HG03378 (cell line): ENCODE measurements around the gene TRABD2A.

Source experiments
- ATAC-seq: cut with Tn5 transposase; IDR thresholded peaks from one replicate; pipeline ENCODE4 v1.9.1; 2021; ENCODE audit warnings: mild to moderate bottlenecking, moderate library complexity; ENCODE audit not compliant: unreplicated experiment

Gene TRABD2A

DNA sequence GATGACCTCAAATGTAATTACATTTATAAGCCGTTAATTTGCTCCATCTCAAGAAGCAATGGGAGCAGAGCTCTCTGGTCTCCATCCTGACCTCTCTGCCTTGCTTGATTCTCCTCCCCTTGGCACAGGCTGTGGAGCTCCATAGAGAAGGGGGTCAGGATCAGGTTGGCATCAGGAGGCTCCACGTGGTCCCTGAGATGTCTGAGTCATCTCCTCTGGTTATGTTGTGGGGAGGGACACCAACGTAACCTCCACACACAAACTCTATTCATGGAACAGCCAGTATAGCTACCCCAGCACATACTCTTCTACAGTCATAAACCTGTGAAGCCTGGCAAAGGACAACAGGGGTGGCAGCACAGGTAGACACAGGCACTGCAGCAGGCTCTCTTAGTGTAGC lies 29.0 kb downstream of the TRABD2A start:
- no peak for ATAC-seq

DNA sequence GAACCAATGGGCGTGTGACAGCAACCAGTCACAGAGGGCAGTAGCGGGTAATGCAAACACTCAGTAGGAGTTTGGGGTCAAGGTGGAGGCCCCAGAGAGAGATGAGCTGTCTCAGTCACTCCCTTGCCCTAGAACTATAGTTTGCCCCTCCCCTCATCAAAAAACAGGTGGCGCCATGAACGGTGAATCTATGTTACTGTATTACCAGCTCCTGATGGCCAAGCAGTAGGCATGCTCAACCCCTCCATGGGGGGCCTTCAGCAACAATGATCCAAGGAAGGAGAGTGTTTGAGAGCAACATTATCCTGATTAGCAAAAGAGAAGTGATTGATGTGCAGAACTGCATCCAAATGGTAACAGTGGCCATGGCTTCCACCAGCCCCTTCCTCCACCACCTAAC lies 30.4 kb downstream of the TRABD2A start:
- no peak for ATAC-seq

DNA sequence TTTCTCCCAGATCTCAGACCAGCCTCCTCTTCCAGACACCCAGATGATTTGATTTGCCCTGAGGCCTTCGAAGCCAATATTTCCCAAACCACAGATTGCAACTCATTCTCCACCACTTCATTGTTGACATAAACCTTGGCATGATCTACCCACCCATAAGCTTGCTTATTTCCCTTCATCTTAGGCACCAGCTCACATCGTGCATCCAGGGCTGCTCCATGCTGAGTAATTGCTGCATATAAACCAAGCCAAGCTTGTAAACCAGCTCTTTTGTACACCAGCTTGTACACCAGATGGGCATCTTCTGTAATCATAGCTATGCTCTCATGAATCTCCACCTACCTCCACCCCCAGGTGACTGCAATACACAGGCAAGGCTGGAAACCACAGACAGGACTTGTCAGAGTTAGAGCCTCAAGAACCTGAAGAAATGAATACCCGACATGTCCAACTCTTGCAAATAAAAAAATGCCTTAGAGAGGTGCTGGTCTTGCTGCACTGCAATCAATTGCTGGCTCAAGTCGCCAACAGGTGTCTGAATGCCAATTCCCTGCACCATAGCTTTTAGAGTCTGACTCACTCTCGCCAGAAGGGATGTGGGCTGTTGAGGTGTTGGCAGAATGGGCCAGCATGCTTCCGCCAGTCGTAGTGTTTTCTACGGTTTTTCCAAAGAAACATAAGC lies 31.5 kb downstream of the TRABD2A start:
- no peak for ATAC-seq

DNA sequence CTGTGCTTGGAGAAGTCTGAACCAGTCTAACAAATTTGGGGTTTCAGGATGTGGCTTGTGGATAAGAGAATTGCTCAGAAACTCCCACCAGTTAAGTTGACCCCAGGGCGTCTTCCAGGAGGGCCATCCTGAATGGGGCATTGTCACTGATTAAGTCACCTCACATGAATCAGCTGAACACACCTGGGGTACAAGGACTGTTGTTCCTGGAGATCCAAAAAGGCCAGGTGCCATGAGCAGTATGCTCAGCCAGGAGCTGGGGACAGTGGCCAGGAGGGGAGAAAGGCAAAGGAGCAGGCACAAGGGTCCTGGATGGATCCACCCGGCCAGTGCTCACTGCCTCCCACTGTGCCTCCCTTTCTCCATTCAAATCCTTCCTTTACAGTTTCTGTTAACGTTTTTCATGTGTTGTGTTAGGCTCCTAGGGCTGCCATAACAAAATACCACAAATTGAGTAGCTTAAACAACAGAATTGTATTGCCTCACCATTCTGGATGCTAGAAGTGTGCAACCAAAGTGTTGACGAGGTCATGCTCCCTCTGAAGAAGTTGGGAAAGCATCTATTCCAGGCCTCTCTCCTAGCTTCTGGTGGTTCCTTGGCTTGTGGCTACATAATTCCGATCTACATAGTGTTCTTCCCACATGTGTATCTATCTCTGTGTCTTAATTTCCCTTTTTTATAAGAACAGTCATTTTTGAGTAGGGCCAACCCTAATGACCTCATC lies 33.4 kb downstream of the TRABD2A start:
- ATAC-seq: no peak

DNA sequence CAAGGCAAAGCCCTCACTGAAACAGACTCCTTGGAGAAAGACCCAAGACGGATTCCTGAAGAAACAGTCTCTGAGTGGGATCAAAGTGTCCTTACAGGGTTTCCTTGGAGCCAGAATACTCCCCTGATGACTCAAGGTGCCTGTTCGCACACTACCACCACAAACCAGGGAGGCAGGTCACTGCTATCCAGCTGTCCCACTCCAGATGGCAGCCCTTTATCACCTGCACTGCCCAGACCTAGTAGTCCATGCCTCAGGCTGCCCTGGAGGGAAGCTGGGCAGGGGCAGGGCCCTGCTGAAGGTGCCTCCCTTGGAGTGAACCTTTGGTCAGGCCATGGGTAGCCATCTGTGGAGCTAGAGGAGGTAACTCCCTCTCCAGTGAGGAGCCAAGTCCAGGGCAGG lies 34.1 kb downstream of the TRABD2A start:
- ATAC-seq: no peak

DNA sequence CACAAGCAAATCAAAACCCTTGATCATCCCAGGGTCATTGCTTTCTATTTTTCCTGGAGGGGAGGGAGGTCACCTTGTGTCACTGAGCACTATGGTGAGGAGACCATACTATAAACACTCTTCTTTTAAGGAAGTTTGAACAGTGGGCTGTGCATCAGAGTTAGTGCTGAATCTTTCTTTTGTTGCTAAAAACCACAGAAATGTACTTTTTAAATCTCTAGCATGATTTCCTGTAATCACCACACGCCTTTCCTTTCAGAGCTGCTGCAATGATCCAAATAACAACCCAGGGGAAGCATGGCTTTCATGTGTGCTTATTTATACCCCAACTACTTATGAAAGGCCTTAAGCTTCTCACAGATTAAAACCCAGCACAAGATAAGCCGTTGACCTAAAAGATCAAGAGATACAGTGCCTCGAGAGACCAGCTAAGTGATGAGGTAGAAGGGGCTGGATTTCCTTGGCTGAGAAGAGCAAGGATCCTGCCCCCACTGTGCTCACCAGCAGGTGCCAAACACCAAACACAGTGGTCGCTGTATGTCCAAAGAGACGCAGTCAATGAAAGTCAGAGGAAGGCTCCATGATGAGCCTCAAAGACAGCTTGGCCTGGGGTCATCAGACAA lies 34.7 kb downstream of the TRABD2A start:
- ATAC-seq: no peak

DNA sequence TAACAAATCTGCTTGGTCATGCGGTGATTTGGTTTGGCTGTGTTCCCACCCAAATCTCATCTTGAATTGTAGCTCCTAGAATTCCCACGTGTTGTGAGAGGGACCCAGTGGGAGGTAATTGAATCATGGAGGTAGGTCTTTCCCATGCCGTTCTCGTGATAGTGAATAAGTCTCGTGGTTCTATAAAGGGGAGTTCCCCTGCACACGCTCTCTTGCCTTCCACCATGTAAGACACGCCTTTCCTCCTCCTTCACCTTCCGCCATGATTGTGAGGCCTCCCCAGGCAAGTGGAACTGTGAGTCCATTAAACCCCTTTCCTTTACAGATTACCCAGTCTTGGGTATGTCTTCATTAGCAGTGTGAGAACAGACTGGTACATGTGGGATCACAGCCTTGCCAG lies 36.7 kb downstream of the TRABD2A start:
- no peak for ATAC-seq

DNA sequence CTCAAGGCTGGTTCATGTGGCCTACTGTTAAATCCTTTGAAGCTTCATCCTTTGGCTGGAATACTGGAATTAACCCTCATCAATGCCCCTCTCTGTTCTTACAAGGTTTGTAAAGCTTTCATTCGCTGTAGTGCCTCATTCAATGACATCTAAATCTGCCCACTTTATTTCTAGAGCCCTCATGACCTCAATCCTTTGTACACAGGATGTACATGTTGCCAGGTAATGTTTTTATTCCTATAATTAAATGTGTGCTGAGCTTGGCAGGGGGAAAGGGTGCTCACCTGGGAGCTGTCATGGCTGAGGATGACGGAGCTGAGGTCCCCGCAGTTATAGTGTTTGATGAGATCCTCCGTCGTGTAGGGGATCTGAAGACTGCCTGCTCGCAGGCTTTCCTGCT lies 39.3 kb downstream of the TRABD2A start:
- ATAC-seq: no peak

DNA sequence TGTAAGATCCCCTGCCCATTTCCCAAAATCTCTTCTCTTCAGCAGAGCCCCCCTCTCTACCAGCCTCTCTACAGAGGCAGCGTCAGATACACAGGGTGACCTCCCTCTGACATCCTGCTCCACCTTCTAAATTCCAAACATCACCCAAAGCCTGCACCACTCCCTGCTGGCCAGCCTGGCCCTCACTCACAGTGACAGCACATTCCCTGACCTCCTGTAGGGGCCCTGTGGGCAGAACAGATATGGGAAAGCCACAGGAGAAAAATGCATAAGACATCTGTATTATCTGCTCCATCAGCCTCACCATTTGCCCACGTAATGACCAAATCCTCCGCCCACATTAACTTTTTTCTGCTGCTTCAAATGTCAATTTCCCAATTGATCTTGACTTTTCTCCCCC lies 40.6 kb downstream of the TRABD2A start:
- no peak for ATAC-seq

DNA sequence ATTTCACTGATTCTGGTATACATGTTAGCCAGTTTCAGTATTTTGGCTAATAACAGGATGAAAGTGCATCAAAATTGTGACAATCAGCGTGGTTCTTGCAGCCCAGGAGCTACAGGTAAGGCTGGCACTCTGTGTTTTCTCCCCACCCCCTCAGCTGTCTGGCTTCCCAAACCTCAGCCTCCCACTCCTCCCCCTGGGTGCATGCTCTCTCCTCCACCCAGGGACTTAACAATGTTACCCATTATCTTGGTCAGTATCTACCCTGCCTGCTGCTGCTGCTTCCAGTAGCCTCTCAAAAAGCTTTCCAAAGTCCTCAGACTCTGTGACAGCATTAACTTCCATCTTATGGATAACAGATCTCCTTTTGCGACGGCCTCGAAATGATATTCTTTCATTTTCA lies 41.0 kb downstream of the TRABD2A start:
- ATAC-seq: no peak

DNA sequence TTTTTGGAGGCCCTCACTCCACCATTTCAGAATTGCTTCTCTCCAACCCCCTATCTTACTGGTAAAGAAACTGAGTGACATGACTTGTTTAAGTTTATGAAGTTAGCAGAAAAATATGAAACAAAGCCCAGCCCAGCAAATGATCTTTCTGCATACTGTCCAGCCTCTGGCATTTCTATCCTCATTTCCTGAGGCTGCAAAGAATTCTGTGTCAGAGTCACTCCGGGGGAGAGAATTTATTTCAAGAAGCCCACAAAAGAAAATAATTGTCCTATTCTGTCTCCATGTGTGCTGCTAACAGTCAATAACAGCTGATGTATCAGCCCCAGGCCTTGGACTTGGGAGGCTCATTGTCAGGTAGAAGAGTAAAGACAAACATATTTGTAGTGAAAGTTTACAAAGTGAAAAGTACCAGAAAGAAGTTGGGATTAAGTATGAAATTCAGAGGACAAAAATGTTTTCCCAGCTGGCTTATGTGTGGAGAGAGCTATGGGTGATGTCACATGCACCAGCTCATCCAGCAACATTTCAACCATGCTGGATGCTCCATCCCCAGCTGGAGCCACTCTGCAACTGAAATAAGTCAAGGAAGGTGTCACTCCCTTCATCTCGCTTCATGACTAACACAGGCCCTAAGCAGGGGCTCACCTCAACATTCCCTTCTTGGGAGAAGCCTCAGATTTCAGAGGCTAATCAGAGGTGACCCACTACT lies 42.3 kb downstream of the TRABD2A start:
- no peak for ATAC-seq

DNA sequence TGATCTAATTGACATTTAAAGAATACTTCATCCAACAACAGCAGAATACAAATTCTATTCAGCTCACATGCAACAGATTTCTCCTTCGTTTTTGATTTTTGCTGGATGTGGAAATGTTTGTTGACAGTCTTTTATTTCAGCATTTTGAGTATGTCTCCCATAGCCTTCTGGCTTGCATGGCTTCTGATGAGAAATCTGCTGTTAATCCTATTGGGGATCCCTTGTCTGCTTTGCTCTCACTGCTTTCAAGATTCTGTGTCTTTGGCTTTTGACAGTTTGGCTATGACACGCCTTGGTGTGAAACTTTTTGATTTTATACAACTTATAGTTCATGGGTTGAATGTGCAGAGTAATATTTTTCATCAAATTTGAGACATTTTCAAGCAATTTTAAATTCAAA lies 44.7 kb downstream of the TRABD2A start:
- no peak for ATAC-seq

DNA sequence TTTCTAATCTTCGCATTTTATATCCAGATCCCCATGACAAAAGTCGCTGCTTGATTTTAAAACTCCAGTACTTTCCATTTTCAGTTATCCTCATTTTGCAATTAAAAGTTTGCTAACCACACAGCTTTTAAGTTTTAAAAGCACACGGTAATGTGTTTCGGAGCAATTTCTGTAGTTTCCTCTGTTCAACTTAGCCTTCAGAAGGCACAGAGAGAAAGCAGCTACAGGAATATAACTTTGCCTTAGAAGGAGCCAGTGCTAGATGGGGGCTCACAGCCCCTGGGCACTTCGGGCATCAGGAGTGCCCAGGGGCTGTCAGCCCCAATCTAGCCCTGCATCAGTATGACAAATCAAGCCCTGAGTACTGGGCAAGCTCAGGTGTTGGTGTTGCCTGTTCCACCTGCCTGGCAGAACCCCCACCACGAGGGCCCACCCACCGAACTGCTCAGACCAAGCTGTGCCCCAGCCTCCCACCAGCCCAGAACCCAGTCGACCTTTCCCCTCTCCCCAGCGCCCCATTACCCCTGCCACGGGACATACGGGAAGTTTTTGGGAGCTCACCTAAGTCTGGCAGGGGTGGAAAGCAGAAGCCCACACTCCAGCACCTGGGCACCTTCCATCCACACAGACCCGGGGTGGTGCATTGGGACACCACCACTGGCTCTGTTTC lies 47.3 kb downstream of the TRABD2A start:
- ATAC-seq: no peak

DNA sequence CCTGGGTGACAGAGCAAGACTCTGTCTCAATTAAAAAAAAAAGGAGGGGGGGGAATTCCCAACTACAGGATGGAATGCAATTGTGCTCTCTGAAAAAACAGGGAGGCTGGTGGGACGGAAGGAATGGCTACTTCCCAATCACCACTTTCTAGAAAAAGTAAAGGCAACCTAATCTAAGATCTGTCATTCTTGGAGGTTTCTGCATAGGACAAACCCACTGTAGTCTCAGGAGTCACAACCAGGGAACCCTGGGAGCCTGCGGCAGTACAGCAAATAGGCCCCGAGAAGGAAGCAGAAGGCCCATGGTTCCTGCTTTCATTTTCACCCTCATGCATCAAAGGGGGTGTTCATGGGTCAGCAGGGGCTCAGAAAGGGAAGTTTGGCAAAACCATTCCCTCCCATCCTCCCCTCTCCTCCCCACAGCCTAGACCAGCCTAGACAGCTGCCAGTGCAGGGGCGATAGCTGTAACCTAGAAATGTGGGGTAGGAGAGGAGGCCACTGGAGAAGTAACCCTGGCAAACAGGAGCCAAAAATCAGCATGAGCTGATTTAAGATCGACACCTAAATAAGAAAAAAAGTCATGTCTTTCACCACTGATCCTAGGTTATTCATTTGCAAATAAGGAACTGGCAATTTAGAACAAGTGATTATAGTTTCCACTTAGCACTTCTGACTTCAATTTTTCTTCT lies 48.0 kb downstream of the TRABD2A start:
- ATAC-seq: peak; percentile 87

DNA sequence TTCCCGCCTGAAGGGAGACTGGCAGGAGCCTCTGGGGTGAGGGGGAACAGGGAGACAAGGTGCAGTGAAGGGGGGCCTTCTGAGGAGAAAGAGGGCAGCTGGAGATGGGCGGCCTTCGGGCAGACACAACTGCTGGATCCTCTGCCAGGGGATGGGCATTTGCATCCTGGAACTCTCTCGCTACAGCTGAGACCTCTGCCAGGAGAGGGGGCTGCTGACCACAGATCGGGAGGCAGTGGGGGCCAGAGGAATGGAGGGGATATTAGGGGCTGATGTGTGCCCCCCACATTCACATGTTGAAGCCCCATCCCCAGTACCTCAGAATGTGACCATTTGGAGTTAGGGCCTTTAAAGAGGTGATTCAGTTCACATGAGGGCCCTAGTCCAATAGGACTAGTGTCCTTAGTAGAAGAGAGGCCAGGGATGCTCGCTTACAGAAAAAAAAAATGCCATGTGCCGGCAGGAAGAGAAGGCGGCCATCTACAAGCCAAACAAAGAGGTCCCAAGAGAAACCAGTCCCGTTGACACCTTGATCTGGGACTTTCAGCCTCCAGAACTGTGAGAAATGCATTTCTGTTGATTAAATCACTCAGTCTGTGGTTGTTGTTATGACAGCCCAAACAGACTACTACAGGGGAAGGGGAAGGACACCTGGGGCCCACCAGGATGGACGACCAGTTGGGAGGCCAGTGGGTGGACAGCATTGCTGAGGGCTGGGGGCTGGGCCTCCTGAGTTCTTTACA lies 50.0 kb downstream of the TRABD2A start:
- no peak for ATAC-seq

DNA sequence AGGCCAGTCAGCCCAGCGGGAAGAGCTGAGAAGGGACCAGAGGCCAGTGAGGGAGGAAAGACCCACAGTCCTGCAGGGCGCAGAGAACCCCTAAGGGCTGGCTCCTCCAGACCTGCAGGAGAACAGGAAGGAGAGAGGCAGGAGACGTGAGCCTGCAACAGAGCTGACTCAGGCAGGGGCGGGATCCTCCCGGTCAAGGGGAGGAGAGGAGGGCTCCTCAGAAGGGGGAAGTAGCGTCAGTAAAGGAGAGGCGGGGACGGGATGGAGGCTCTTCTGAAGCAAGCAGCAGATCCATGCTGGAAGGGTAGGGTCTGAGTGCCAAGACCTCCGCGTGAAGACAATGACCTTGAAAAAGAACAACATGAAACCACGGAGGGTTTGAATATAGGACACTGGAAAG lies 50.8 kb downstream of the TRABD2A start:
- no peak for ATAC-seq

DNA sequence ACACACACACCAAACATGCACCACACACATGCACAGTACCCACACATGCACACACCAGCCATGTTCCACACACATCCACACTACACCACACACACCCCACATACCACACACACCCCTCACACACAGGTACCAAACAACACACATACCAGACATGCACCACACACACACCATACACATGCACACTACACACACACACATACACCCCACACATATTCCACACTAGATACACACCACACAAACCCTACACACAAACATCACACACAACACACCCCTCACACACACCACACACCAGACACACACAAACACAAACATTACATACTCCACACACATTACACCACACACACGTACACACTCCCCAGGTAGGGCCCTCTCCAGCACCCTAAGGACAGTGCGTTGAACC lies 51.2 kb downstream of the TRABD2A start:
- ATAC-seq: no peak

DNA sequence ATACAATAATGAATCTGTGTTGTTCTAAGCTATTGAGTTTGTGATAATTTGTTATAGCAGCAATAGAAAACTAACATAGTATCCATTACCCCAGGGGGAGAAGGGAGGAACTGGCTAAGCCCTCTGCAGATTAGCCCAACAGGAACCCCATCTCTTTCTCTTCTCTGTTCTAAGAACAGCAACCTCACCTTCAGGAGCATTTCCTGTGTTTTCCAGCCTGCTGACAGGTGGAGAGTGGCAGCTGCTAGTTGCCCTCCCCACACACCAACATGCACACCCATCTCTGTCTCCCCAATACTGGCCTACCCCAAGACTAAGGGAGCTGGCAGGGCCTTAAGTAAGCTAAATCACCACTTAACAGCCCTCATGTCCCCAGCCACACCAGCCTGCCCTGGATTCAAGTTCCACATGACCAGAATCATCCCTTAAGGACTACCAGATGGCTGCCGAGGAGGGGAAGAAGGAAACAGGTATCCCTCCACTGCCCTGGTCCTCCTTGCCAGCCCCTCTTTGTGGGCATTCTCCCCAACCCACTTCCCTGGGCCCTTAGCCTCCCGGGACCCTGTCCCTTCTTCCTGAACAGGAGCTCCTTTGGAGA lies 52.8 kb downstream of the TRABD2A start:
- no peak for ATAC-seq

DNA sequence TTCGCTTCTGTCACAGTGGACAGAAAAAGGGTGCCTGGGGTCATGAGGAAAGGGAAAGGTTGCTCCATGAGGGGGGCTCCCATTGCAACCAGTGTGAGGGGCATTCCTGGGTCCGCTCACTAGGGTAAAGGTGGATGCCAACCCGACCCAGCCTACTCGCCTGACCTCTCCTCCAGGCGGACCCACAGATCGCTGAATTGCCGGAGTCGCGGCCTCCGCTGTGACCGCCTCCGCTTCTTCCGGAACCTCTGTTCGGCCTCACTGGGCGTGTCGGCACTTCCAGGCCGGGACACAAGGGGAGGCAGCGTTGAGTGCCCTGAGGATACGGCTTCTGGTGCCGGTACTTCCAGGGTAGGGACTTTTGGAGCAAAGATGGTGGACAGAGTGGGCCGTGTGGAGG lies 57.1 kb downstream of the TRABD2A start:
- ATAC-seq: no peak
